HepG2 (cell line): ENCODE measurements around the gene PSMD2. TPM values are rescaled to one million over a fixed set of nuclear protein-coding genes. Genes with fewer than 3 reads are reported as not detected.

ENCODE experiments used
- AGO2 ChIP-seq: fragments of 200-400 bp; formaldehyde crosslinking; optimal IDR thresholded peaks from 2 replicates; pipeline ENCODE3; 2017; ENCODE audit warnings: mild to moderate bottlenecking, low read depth, low read length, moderate library complexity
- JUND ChIP-seq: sonication (generic); formaldehyde crosslinking; IDR thresholded peaks from 2 replicates; pipeline ENCODE4 v1.8.0; 2022; ENCODE audit warnings: mild to moderate bottlenecking, missing genetic modification reagents
- KLF9 ChIP-seq: IDR thresholded peaks from 2 replicates; pipeline ENCODE4 v1.6.1; 2016; ENCODE audit warnings: low read depth
- NFYC ChIP-seq: IDR thresholded peaks from 2 replicates; pipeline ENCODE4 v1.6.1; 2016; ENCODE audit warnings: missing genetic modification reagents, missing compliant biosample characterization
- PTBP1 ChIP-seq: fragments of 200-400 bp; formaldehyde crosslinking; IDR thresholded peaks from 2 replicates; pipeline ENCODE4 v1.6.1; 2018; ENCODE audit warnings: low read length, low read depth; ENCODE audit not compliant: poor library complexity, severe bottlenecking
- ZC3H13 ChIP-seq: sonication (generic); formaldehyde crosslinking; IDR thresholded peaks from 2 replicates; pipeline ENCODE4 v1.8.1; 2023; ENCODE audit warnings: mild to moderate bottlenecking, missing genetic modification reagents, moderate library complexity
- ZNF224 ChIP-seq: sonication (generic); formaldehyde crosslinking; IDR thresholded peaks from 2 replicates; pipeline ENCODE4 v1.5.0; 2020; ENCODE audit warnings: mild to moderate bottlenecking, missing genetic modification reagents
- ZNF274 ChIP-seq: sonication (generic); formaldehyde crosslinking; IDR thresholded peaks from 2 replicates; pipeline ENCODE4 v1.5.1; 2020; ENCODE audit warnings: mild to moderate bottlenecking, missing genetic modification reagents
- ZNF569 ChIP-seq: sonication (generic); formaldehyde crosslinking; IDR thresholded peaks from 2 replicates; pipeline ENCODE4 v1.5.0; 2020; ENCODE audit warnings: mild to moderate bottlenecking, missing genetic modification reagents, moderate library complexity, borderline replicate concordance
- ZNF614 ChIP-seq: IDR thresholded peaks from 2 replicates; pipeline ENCODE4 v1.6.1; 2018; ENCODE audit warnings: missing biosample characterization, missing genetic modification reagents, inconsistent platforms, borderline replicate concordance
- ZNF747 ChIP-seq: sonication (generic); formaldehyde crosslinking; IDR thresholded peaks from 2 replicates; pipeline ENCODE4 v1.8.1; 2023; ENCODE audit warnings: missing genetic modification reagents, mild to moderate bottlenecking, borderline replicate concordance
- polyA plus RNA-seq, 8 experiments: library from polyadenylated mRNA; depleted of rRNA in 3 of 8; stranded (reverse) in 7 of 8; unstranded in 1 of 8; fragments of >200 nt; fragmentation: Illumina TruSeq in 4 of 8; extraction: Trizol in 4 of 8; gene quantifications; 2 replicates each; pipeline versions ENCODE4 v1.2.1 to v1.2.3, GENCODE V29; 2011 to 2016; ENCODE audit warnings: low read depth in 4 of 8, missing spikeins in 1 of 8, mixed read lengths in 1 of 8; ENCODE audit not compliant: insufficient read depth in 1 of 8
- total RNA-seq, 5 experiments: library from RNA; depleted of rRNA; stranded (reverse); fragments of >200 nt; fragmentation: Illumina TruSeq; extraction: Trizol; gene quantifications; 2 replicates each; pipeline ENCODE4 v1.2.3, GENCODE V29; 2016; ENCODE audit warnings: low read depth in 1 of 5
- TF ChIP-seq, protein P1 (sequence below): IDR thresholded peaks from 2 replicates; pipeline ENCODE4 v1.6.1; 2016; ENCODE audit warnings: mild to moderate bottlenecking
- TF ChIP-seq, protein P2 (sequence below): sonication (generic); formaldehyde crosslinking; IDR thresholded peaks from 2 replicates; pipeline ENCODE4 v1.4.0; 2020; ENCODE audit warnings: missing genetic modification reagents
- TF ChIP-seq, protein P3 (sequence below): sonication (generic); formaldehyde crosslinking; IDR thresholded peaks from 2 replicates; pipeline ENCODE4 v1.5.0; 2020; ENCODE audit warnings: mild to moderate bottlenecking, low read depth, missing genetic modification reagents, borderline replicate concordance
- TF ChIP-seq, protein P4 (sequence below): sonication (generic); formaldehyde crosslinking; IDR thresholded peaks from 2 replicates; pipeline ENCODE4 v1.5.1; 2020; ENCODE audit warnings: mild to moderate bottlenecking, missing genetic modification reagents, moderate library complexity
- TF ChIP-seq, protein P5 (sequence below): sonication (generic); formaldehyde crosslinking; IDR thresholded peaks from 2 replicates; pipeline ENCODE4 v1.4.0; 2020; ENCODE audit warnings: missing genetic modification reagents
- TF ChIP-seq, protein P6 (sequence below): sonication (generic); formaldehyde crosslinking; IDR thresholded peaks from 2 replicates; pipeline ENCODE4 v1.4.0; 2020; ENCODE audit warnings: missing genetic modification reagents, mild to moderate bottlenecking, borderline replicate concordance

PSMD2 gene
- total and polyA plus RNA-seq, 2 of the 13 experiments (the other 11 are each of a cell fraction or from before 2014, with no cell fraction given): 125 to 200 TPM

DNA sequence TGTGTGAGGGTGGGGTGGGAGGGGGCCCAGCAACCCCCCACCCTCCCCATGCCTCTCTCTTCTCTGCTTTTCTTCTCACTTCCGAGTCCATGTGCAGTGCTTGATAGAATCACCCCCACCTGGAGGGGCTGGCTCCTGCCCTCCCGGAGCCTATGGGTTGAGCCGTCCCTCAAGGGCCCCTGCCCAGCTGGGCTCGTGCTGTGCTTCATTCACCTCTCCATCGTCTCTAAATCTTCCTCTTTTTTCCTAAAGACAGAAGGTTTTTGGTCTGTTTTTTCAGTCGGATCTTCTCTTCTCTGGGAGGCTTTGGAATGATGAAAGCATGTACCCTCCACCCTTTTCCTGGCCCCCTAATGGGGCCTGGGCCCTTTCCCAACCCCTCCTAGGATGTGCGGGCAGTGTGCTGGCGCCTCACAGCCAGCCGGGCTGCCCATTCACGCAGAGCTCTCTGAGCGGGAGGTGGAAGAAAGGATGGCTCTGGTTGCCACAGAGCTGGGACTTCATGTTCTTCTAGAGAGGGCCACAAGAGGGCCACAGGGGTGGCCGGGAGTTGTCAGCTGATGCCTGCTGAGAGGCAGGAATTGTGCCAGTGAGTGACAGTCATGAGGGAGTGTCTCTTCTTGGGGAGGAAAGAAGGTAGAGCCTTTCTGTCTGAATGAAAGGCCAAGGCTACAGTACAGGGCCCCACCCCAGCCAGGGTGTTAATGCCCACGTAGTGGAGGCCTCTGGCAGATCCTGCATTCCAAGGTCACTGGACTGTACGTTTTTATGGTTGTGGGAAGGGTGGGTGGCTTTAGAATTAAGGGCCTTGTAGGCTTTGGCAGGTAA lies 46.5 kb downstream of the PSMD2 start (continued):
- TF ChIP-seq ZC3H13 (CRISPR knock-in tag): no peak
- TF ChIP-seq ZNF614 (CRISPR knock-in tag): no peak
- no peak for TF ChIP-seq ZNF747 (CRISPR knock-in tag)
- TF ChIP-seq ZNF274: no peak
- TF ChIP-seq, protein P1, sequence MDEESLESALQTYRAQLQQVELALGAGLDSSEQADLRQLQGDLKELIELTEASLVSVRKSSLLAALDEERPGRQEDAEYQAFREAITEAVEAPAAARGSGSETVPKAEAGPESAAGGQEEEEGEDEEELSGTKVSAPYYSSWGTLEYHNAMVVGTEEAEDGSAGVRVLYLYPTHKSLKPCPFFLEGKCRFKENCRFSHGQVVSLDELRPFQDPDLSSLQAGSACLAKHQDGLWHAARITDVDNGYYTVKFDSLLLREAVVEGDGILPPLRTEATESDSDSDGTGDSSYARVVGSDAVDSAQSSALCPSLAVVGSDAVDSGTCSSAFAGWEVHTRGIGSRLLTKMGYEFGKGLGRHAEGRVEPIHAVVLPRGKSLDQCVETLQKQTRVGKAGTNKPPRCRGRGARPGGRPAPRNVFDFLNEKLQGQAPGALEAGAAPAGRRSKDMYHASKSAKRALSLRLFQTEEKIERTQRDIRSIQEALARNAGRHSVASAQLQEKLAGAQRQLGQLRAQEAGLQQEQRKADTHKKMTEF: 0 out of 2 replicates have a peak, but pooled peaks have one; percentile 37
- TF ChIP-seq PTBP1: no peak
- no peak for TF ChIP-seq ZNF569 (CRISPR knock-in tag)
- TF ChIP-seq, protein P2, sequence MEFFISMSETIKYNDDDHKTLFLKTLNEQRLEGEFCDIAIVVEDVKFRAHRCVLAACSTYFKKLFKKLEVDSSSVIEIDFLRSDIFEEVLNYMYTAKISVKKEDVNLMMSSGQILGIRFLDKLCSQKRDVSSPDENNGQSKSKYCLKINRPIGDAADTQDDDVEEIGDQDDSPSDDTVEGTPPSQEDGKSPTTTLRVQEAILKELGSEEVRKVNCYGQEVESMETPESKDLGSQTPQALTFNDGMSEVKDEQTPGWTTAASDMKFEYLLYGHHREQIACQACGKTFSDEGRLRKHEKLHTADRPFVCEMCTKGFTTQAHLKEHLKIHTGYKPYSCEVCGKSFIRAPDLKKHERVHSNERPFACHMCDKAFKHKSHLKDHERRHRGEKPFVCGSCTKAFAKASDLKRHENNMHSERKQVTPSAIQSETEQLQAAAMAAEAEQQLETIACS (CRISPR knock-in tag): no peak
- TF ChIP-seq KLF9: no peak
- TF ChIP-seq JUND (CRISPR knock-in tag): no peak
- TF ChIP-seq, protein P3, sequence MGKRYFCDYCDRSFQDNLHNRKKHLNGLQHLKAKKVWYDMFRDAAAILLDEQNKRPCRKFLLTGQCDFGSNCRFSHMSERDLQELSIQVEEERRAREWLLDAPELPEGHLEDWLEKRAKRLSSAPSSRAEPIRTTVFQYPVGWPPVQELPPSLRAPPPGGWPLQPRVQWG: no peak
- TF ChIP-seq, protein P4, sequence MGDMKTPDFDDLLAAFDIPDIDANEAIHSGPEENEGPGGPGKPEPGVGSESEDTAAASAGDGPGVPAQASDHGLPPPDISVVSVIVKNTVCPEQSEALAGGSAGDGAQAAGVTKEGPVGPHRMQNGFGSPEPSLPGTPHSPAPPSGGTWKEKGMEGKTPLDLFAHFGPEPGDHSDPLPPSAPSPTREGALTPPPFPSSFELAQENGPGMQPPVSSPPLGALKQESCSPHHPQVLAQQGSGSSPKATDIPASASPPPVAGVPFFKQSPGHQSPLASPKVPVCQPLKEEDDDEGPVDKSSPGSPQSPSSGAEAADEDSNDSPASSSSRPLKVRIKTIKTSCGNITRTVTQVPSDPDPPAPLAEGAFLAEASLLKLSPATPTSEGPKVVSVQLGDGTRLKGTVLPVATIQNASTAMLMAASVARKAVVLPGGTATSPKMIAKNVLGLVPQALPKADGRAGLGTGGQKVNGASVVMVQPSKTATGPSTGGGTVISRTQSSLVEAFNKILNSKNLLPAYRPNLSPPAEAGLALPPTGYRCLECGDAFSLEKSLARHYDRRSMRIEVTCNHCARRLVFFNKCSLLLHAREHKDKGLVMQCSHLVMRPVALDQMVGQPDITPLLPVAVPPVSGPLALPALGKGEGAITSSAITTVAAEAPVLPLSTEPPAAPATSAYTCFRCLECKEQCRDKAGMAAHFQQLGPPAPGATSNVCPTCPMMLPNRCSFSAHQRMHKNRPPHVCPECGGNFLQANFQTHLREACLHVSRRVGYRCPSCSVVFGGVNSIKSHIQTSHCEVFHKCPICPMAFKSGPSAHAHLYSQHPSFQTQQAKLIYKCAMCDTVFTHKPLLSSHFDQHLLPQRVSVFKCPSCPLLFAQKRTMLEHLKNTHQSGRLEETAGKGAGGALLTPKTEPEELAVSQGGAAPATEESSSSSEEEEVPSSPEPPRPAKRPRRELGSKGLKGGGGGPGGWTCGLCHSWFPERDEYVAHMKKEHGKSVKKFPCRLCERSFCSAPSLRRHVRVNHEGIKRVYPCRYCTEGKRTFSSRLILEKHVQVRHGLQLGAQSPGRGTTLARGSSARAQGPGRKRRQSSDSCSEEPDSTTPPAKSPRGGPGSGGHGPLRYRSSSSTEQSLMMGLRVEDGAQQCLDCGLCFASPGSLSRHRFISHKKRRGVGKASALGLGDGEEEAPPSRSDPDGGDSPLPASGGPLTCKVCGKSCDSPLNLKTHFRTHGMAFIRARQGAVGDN (CRISPR knock-in tag): peak; percentile 50
- TF ChIP-seq, protein P5, sequence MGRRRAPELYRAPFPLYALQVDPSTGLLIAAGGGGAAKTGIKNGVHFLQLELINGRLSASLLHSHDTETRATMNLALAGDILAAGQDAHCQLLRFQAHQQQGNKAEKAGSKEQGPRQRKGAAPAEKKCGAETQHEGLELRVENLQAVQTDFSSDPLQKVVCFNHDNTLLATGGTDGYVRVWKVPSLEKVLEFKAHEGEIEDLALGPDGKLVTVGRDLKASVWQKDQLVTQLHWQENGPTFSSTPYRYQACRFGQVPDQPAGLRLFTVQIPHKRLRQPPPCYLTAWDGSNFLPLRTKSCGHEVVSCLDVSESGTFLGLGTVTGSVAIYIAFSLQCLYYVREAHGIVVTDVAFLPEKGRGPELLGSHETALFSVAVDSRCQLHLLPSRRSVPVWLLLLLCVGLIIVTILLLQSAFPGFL: no peak; the same call in 1 of the 2 replicates
- no peak for TF ChIP-seq ZNF224 (CRISPR knock-in tag)
- TF ChIP-seq NFYC (CRISPR knock-in tag): no peak
- TF ChIP-seq, protein P6, sequence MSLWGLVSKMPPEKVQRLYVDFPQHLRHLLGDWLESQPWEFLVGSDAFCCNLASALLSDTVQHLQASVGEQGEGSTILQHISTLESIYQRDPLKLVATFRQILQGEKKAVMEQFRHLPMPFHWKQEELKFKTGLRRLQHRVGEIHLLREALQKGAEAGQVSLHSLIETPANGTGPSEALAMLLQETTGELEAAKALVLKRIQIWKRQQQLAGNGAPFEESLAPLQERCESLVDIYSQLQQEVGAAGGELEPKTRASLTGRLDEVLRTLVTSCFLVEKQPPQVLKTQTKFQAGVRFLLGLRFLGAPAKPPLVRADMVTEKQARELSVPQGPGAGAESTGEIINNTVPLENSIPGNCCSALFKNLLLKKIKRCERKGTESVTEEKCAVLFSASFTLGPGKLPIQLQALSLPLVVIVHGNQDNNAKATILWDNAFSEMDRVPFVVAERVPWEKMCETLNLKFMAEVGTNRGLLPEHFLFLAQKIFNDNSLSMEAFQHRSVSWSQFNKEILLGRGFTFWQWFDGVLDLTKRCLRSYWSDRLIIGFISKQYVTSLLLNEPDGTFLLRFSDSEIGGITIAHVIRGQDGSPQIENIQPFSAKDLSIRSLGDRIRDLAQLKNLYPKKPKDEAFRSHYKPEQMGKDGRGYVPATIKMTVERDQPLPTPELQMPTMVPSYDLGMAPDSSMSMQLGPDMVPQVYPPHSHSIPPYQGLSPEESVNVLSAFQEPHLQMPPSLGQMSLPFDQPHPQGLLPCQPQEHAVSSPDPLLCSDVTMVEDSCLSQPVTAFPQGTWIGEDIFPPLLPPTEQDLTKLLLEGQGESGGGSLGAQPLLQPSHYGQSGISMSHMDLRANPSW (CRISPR knock-in tag): no peak
- TF ChIP-seq AGO2: no peak
